ENCODE measurements around the gene VPS33A. TPM values are rescaled to one million over a fixed set of nuclear protein-coding genes. Genes with fewer than 3 reads are reported as not detected.

The VPS33A gene
- polyA plus RNA-seq, 2 of the 4 experiments (the other 2 are of a cell fraction) = 19.9 to 32.4 TPM

- no peak for ATAC-seq
- 89% methylated on average over 3 of the region's 3 CpGs for whole genome bisulfite sequencing (ENCODE audit: missing lambda C conversion rate)
- Histone ChIP-seq H3K4me1 (no peaks in the 10 kb centered on the region), H3K27ac (no peak overlapping the region), H3K9me3 (no peaks in the 10 kb centered on the region), H3K4me2 (no peak overlapping the region), H3K4me3 (no peak overlapping the region)
- TF ChIP-seq ELK1 (IDR thresholded peaks at IDR 0.05; ENCODE audit: low read depth, low read length) (no peak), KDM1A (IDR thresholded peaks at IDR 0.05; ENCODE audit: low read depth) (no peak), JUN (IDR thresholded peaks at IDR 0.05) (no peak), BCL3 (IDR thresholded peaks at IDR 0.05) (no peak), PHF8 (IDR thresholded peaks at IDR 0.05; ENCODE audit: borderline replicate concordance, low read depth) (no peak), FOXS1 (CRISPR knock-in tag; IDR thresholded peaks at IDR 0.05) (no peak)
- DNase-seq (ENCODE audit: low read depth in 1 of 2, low spot score in 1 of 2) = no peak
- no peak for FAIRE-seq
- CTCF ChIA-PET = interaction anchor here (0.6 kb wide), 1 partner anchor 13 kb away, joined by 3 read pairs; no protein-coding TSS in a partner anchor
- POLR2A ChIA-PET = no interaction called here
These were observed 44.5 kb upstream of the VPS33A start for GRCh38 chr12:122310626-122311333.

- WGBS (ENCODE audit: missing lambda C conversion rate) = 93% methylated on average over 8 of the region's 8 CpGs
- DNase-seq (ENCODE audit: low read depth in 1 of 2, low spot score in 1 of 2) = no peak
- FAIRE-seq = no peak
- ChIA-PET CTCF (interaction anchor here (1.0 to 2.1 kb wide), 3 partner anchors 13 to 46 kb away, joined by 3 to 6 read pairs (median 4); no protein-coding TSS in a partner anchor), POLR2A (no interaction called here)
- Histone ChIP-seq H3K27ac (no peak overlapping the region), H3K4me2 (no peak overlapping the region), H3K4me1 (peaks cover 3% of the 10 kb centered on the region; the same call in 2 of the 3 replicates), H3K4me3 (no peak overlapping the region), H3K9me3 (no peaks in the 10 kb centered on the region)
- ATAC-seq = no peak
- TF ChIP-seq POLR2A (IDR thresholded peaks at IDR 0.05; ENCODE audit: low read length) = no peak
- no peak for TF ChIP-seq POLR2AphosphoS2 (conservative IDR thresholded peaks at IDR 0.05; ENCODE audit: low read length)
- no peak for TF ChIP-seq CEBPB (IDR thresholded peaks at IDR 0.05)
- no peak for TF ChIP-seq KDM5A (IDR thresholded peaks at IDR 0.05)
- TF ChIP-seq ZC3H11A (IDR thresholded peaks at IDR 0.05) = no peak
- no peak for TF ChIP-seq SREBF2 (IDR thresholded peaks at IDR 0.05)
- no peak for TF ChIP-seq CBX8 (IDR thresholded peaks at IDR 0.05)
- no peak for TF ChIP-seq EP300 (IDR thresholded peaks at IDR 0.05)
- TF ChIP-seq HOXB5 (CRISPR knock-in tag; IDR thresholded peaks at IDR 0.05) = no peak
- TF ChIP-seq TP53 (CRISPR knock-in tag; IDR thresholded peaks at IDR 0.05) = no peak
- no peak for TF ChIP-seq FOXS1 (CRISPR knock-in tag; IDR thresholded peaks at IDR 0.05)
These were observed 43.3 kb upstream of the VPS33A start for GRCh38 chr12:122309564-122310121.

- CTCF ChIA-PET = interaction anchor here (1.0 to 2.1 kb wide), 4 partner anchors 14 to 47 kb away, joined by 3 to 6 read pairs (median 4); no protein-coding TSS in a partner anchor
- DNase-seq (ENCODE audit: low read depth in 1 of 2, low spot score in 1 of 2) = no peak
- Histone ChIP-seq H3K4me3 (no peak overlapping the region), H3K9me3 (no peaks in the 10 kb centered on the region), H3K4me1 (peaks cover 3% of the 10 kb centered on the region; the same call in 2 of the 3 replicates), H3K27ac (no peak overlapping the region), H3K4me2 (no peak overlapping the region)
- POLR2A ChIA-PET = no interaction called here
- TF ChIP-seq BCL3 (IDR thresholded peaks at IDR 0.05) (no peak), HMGXB4 (CRISPR knock-in tag; IDR thresholded peaks at IDR 0.05; ENCODE audit: borderline replicate concordance) (no peak)
- no peak for FAIRE-seq
- ATAC-seq = no peak
- whole genome bisulfite sequencing (ENCODE audit: missing lambda C conversion rate) = 67% methylated on average over 1 of the region's 1 CpG
These were observed 42.5 kb upstream of the VPS33A start for GRCh38 chr12:122308811-122309210.

All from A549 (cell line).